Lung (tissue), 12 donors: Measurements from ENCODE around the gene TBC1D22B. TPM values are rescaled to one million over a fixed set of nuclear protein-coding genes. Genes with fewer than 3 reads are reported as not detected.
A peak's percentile ranks its signal among the peaks of the same experiment; 100 is the strongest.
"Not testable (repeated sequence)": the region's sequence is repeated elsewhere in the genome, so short reads cannot be mapped to it uniquely, and the experiment has no call there.

Experiments used
- ATAC-seq: fragments of 200-7000 bp; cut with Tn5 transposase; one replicate; pipeline ENCODE4 v1.9.1; 2020; ENCODE audit warnings: moderate number of reproducible peaks; ENCODE audit not compliant: insufficient read depth, low FRiP score
- DNase-seq, 3 donors: peaks; one replicate each; pipeline ENCODE4 v3.0.0-alpha.2; 2013 to 2017
- H3K27ac ChIP-seq, 2 donors: one replicate each; pipeline ENCODE4 v1.5.1; 2013; ENCODE audit warnings: mild to moderate bottlenecking in 2 of 2, moderate library complexity in 2 of 2, control low read depth in 1 of 2, inconsistent platforms in 1 of 2, low read depth in 1 of 2, low read length in 1 of 2
- H3K27me3 ChIP-seq, 3 donors: one replicate each; pipeline ENCODE4 v1.5.1; 2013; ENCODE audit warnings: low read length in 2 of 3; ENCODE audit not compliant: control insufficient read depth in 3 of 3, insufficient read depth in 3 of 3
- H3K36me3 ChIP-seq, 4 donors: one replicate each; pipeline ENCODE4 v1.5.1; 2013; ENCODE audit warnings: low read length in 4 of 4, mild to moderate bottlenecking in 1 of 4, moderate library complexity in 1 of 4; ENCODE audit not compliant: control insufficient read depth in 4 of 4, insufficient read depth in 4 of 4
- H3K4me1 ChIP-seq, 5 donors: one replicate each; pipeline ENCODE4 v1.5.1; 2013; ENCODE audit warnings: low read length in 5 of 5, mild to moderate bottlenecking in 2 of 5, moderate library complexity in 1 of 5; ENCODE audit not compliant: control insufficient read depth in 5 of 5, insufficient read depth in 5 of 5
- H3K4me3 ChIP-seq: one replicate; pipeline ENCODE4 v1.5.1; 2013; ENCODE audit warnings: mild to moderate bottlenecking, control low read depth, moderate library complexity
- H3K9ac ChIP-seq, 2 donors: one replicate each; pipeline ENCODE4 v1.5.1; 2013; ENCODE audit warnings: low read length in 2 of 2, control low read depth in 1 of 2; ENCODE audit not compliant: insufficient read depth in 1 of 2
- H3K9me3 ChIP-seq, 4 donors: one replicate each; pipeline ENCODE4 v1.5.1; 2013; ENCODE audit warnings: low read length in 3 of 4, mild to moderate bottlenecking in 1 of 4, moderate library complexity in 1 of 4; ENCODE audit not compliant: control insufficient read depth in 4 of 4, insufficient read depth in 3 of 4
- WGBS, 2 donors: extraction: QIAGEN DNeasy Blood & Tissue Kit; methylation state at CpG; one replicate each; pipeline ENCODE4 v1.1.7; 2013; 5-methylcytosine and 5-hydroxymethylcytosine counted together
- polyA plus RNA-seq, 2 donors: library from polyadenylated mRNA; stranded (reverse); fragments of 200-250 nt; gene quantifications; one replicate each; pipeline ENCODE4 v1.2.1, GENCODE V29; 2013
- total RNA-seq, 2 donors: library from RNA; depleted of rRNA in 1 of 2; stranded (reverse); fragments of >200 nt in 1 of 2; gene quantifications; one replicate each; pipeline ENCODE4 v1.2.1, GENCODE V29; 2014 to 2021
- TF ChIP-seq, protein P1 (sequence below): IDR thresholded peaks from 2 replicates; pipeline ENCODE4 v1.5.1; 2012; ENCODE audit warnings: mild to moderate bottlenecking; ENCODE audit errors: control extremely low read depth, extremely low read depth
- donor health status: control.
- donor health status: control.
- donor health status: Bipolar disorder and iron deficiency.
- donor health status: healthy.
- donor health status: DM: yes; HTN: yes; CAD: no.

TBC1D22B gene
- total and polyA plus RNA-seq, 4 donors: 6.8 to 9.7 (median 8.8) TPM

DNA sequence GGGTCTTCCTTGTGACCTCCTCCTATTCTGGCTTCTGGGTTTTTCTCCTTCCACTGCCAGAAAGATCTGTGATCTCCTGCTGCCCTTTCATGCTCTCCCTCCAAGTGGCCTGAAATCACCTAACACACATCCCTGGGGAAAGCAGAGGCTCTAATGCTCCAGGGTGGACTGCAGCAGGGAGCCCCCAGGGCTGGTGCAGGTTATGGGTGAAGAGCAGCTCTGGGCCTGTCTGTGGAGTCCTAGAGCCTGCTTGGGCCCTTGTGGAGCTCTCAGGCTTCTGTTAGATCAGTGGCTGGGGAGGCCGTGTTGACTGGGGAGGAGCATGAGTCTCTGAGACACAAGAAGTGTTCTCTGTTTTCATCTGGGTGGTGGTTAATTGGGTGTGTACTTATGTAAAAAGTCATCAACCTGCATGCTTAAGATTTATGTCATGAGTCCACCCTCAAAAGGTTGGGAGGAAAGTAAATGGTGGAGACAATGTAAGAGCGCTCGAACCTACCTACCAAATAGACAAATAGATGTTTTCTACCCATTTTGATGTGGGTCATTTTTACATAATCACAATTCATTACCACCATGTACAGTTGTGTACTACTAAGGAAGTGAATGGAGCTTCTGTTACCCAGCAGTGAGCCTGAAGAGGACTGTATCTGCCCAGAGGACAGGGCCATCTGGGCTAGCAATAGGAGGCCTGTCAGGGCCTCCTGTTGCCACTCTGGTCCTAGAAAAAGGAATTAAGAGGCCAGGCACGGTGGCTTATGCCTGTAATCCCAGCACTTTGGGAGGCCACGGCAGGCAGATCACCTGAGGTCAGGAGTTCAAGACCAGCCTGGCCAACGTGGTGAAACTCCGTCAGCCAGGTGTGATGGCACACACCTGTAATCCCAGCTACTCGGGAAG lies 64.2 kb downstream of the TBC1D22B start:
- Histone ChIP-seq H3K4me3 (no peak overlapping the region), H3K27me3 (no peaks in the 10 kb centered on the region), H3K9ac (no peak overlapping the region), H3K36me3 (peaks cover 11 to 35% (median 15%) of the 10 kb centered on the region in 4 donors), H3K9me3 (no peaks in the 10 kb centered on the region), H3K27ac (no peak overlapping the region), H3K4me1 (peaks cover 0 to 23% (median 4%) of the 10 kb centered on the region in 5 donors)
- TF ChIP-seq, protein P1, sequence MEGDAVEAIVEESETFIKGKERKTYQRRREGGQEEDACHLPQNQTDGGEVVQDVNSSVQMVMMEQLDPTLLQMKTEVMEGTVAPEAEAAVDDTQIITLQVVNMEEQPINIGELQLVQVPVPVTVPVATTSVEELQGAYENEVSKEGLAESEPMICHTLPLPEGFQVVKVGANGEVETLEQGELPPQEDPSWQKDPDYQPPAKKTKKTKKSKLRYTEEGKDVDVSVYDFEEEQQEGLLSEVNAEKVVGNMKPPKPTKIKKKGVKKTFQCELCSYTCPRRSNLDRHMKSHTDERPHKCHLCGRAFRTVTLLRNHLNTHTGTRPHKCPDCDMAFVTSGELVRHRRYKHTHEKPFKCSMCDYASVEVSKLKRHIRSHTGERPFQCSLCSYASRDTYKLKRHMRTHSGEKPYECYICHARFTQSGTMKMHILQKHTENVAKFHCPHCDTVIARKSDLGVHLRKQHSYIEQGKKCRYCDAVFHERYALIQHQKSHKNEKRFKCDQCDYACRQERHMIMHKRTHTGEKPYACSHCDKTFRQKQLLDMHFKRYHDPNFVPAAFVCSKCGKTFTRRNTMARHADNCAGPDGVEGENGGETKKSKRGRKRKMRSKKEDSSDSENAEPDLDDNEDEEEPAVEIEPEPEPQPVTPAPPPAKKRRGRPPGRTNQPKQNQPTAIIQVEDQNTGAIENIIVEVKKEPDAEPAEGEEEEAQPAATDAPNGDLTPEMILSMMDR: no peak
- ATAC-seq: no peak
- WGBS, 2 donors: 89 to 91% methylated on average over 8 of the region's 8 CpGs
- DNase-seq: no peak

DNA sequence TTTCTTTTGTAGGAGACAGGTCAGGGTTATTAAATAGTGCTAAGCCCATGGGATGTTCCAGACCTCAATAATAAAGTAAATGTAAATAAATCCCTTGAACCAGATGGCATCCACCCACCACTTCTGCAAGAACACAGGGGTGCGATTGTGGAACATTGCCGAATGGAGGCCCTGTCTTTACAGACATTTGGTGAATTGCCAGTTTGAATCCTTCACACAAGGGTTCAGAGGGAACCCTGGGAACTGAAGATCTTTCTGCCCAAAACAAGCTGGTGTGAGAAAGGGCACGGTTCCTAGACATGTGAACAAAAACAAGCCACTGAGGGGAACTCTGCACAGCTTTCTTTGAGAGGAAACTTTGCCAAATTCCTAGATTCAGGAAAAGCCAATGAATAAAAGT lies 66.0 kb downstream of the TBC1D22B start:
- peak overlapping the region in 1 of 2 donors; percentile 24 for H3K27ac ChIP-seq
- 30 to 43% methylated on average over 3 of the region's 3 CpGs for WGBS, 2 donors

DNA sequence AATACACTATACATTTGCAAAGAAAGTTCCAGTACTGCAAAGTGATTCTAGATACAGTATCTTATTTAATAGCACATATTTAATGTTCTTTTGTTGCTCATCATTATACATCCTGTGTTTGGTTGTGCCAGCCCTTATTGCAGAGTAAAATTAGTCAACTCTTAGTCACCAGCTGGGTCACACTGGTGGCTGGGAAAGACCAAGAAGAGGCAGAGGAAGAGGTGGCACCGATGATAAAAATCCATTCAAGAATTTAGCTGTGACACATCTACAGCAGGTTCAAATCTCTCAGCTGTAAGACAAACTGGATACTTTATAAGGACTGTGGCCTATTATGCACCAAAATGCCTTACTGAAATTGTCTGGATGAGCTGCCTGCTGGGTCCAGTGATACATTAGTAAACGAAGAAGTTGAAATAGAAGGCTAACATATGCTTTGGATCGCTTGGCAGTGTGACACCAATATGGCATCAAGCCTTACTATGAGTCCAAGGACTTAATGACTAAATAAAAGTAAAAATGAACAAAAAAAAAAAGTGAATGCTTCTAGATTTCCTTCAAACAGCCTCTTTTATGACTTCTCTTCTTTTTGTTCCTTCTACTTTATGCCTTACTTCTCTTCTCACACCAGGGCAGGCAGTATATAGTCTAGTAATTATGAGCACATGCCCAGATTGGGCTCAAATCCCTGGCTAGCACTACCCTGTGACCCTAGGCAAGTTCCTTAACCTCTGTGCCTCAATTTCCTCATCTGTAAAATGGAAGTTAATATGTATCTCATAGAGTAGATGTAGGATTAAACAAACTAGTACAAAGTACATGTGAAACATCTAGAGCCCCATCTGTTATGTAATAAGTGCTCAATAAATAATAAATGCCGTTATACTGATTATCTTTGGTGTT lies 66.8 kb downstream of the TBC1D22B start:
- Histone ChIP-seq H3K9me3 (no peaks in the 10 kb centered on the region), H3K27ac (no peak overlapping the region), H3K27me3 (no peaks in the 10 kb centered on the region), H3K4me1 (peaks cover 0 to 23% (median 4%) of the 10 kb centered on the region in 5 donors), H3K4me3 (no peak overlapping the region), H3K36me3 (peaks cover 0 to 19% (median 1%) of the 10 kb centered on the region in 4 donors), H3K9ac (peak overlapping the region in 1 of 2 donors; percentile 64)
- TF ChIP-seq, protein P1: no peak
- WGBS, 2 donors: 63 to 71% methylated on average over 4 of the region's 4 CpGs
- no peak for ATAC-seq
- DNase-seq: peak; percentile 69 to 90 (median 85)

More for the DNA sequence above, 66.0 kb downstream of the TBC1D22B start:
- H3K4me3 ChIP-seq: no peak overlapping the region
- DNase-seq: peak; percentile 60 to 79 (median 76)
- no peaks in the 10 kb centered on the region for H3K9me3 ChIP-seq
- TF ChIP-seq, protein P1: no peak
- no peak for ATAC-seq
- H3K4me1 ChIP-seq: peaks cover 0 to 23% (median 4%) of the 10 kb centered on the region in 5 donors
- H3K9ac ChIP-seq: no peak overlapping the region
- no peaks in the 10 kb centered on the region for H3K27me3 ChIP-seq
- H3K36me3 ChIP-seq: peaks cover 0 to 22% (median 4%) of the 10 kb centered on the region in 4 donors

DNA sequence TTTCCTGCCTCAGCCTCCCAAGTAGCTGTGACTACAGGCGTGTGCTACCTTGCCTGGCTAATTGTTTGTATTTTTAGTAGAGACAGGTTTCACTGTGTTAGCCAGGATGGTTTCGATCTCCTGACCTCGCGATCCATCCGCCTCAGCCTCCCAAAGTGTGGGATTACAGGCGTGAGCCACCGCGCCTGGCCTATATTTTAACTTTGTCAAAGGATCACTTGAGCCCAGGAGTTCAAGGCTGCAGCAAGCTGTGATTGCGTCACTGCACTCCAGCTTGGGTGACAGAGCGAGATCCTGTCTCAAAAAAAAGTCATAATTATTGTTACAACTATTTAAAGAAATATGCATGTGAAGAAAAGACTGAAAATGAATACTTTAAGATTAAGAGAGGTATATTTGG lies 72.8 kb downstream of the TBC1D22B start:
- not testable (repeated sequence) for DNase-seq, H3K9me3 ChIP-seq, H3K4me3 ChIP-seq, H3K27ac ChIP-seq, H3K27me3 ChIP-seq, H3K4me1 ChIP-seq, H3K9ac ChIP-seq, ATAC-seq
- peaks cover 0 to 16% (median 10%) of the 10 kb centered on the region in 4 donors for H3K36me3 ChIP-seq
- 87 to 90% methylated on average over 10 of the region's 10 CpGs for WGBS, 2 donors
